OCI-M2 (cell line): ENCODE data around the gene FARP2.

Experiments used
- DNase-seq: peaks from one replicate; lab custom pipeline; 2025; ENCODE audit not compliant: unreplicated experiment; lab: John Stamatoyannopoulos, UW

The FARP2 gene

DNA sequence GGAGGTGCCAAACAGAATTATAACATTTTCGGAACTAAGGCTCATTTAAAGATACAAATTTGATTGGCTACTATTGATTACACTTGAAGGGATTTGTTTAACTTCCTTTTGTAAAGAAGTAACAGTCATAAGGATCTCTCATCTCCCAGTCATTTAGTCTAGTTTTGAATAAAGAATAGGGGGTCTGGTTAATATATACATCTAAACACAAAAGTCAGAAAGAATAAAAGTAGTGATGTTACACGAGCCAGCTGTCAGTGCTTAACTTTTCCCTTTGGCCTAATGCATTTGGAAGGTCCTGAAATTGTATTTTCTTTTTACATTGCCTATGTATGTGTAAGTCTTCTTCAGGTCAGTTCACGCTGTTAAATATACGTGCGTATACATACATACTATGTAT is 32.3 kb upstream of the FARP2 start:
- DNase-seq = no peak

DNA sequence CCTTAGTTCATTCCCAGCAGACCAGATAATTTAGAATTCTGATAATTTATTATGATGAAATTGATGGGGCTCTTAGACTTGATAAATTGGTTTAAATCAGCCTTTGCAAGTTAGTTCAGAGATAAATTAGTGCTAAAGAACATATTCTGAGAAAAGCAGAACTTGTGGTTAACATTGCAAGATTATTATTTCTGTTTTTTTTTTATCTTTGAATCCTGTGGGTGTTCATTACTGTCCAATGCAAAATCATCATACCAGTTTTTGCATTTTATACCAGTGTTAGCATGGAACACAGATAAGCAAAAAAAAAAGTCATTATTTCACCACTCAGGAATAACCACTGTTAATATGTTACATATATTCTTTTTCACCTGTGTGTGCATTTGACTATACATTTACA is 31.3 kb upstream of the FARP2 start:
- no peak for DNase-seq

DNA sequence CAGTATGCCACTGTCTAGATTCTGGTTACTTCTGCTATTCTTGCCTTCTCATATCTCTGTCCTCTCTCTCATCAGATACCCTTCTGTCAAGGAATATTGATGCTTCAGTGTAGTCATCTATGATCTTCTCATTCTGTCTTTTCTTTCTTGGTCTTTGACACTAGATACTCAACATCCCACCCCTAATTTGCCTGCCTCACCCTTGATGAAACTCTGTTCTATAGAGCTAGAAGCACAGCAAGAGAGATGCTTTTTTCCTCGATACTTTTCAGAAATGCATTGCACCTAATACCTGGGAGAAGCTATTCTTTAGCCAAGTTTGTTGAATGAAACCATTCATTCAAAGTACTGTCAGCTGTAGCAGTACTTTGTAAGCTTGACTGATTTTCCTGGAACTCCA is 30.8 kb upstream of the FARP2 start:
- DNase-seq = no peak

DNA sequence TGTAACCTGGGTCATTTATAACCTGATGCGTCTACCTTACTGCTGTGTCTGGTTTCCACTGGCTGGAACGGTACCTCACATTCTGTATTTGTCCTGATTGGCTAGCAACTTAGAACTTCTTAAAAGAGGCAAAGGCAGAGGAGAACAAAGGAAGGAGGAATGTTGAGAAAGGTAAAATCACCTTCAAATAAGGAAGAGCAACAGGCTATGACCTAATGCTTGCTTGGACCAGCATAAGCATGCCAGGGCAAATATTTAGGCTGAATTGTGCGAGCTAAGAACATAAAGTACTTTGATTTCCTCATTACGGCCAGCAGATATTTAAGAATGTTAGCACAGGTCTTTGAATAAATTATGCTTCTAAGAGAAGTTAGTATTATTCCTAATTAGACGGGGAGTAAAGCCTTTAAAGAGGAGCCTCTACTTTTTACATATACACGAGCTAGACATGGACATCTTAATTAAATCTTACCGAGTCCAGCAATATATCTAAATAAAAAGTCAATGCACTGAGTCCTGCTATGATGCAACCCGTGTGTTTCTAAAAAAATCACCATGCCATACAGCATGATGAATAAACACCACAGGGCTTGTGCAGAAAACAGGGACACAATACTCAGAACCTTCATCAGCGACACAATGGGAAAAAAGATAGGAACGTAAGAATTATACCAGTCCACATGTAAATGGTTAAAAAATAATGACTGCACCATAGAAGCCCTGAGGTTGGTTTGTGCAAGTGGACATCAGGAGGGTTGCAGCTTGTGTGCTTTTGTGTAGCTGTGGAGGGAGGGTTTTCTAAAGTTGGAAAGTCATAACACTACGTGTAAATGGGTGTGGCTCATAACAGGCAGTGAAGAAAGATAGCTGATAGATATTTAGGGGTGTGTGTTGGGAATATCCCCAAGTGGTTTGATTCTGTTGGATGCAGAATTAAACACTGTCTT is 26.1 kb upstream of the FARP2 start:
- DNase-seq = no peak

DNA sequence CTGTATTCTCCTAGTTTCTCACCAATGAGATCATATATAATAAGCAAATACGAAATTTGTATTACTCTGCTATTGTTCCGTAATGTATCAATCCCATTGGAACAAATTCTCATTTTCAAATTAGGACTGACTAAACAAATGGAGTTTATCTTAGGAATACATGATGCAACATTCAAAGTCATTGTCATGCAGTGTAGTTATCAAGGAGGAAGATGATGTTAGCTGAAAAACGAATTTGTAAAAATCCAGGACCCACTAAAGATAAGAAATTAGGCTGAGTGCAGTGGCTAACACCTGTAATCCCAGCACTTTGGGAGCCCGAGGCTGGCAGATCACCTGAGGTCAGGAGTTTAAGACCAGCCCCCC is 25.5 kb upstream of the FARP2 start:
- DNase-seq = no peak

DNA sequence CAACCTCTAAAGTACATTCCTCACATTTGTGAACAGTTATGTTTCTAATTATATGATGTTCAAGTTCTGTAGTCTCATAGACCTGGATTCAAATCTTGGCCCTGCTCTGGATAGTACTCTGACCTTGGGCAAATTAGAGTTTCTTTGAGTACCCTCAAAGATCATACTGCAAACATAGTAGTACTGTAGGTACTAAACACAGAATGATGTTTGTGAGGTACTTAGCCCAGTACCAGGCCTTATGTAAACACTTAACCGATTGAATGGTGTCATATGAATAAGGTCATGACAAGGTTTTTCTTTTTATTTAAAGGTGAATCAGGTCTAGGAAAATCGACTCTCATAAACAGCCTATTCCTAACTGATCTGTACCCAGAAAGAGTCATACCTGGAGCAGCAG is 21.3 kb upstream of the FARP2 start:
- DNase-seq = no peak

DNA sequence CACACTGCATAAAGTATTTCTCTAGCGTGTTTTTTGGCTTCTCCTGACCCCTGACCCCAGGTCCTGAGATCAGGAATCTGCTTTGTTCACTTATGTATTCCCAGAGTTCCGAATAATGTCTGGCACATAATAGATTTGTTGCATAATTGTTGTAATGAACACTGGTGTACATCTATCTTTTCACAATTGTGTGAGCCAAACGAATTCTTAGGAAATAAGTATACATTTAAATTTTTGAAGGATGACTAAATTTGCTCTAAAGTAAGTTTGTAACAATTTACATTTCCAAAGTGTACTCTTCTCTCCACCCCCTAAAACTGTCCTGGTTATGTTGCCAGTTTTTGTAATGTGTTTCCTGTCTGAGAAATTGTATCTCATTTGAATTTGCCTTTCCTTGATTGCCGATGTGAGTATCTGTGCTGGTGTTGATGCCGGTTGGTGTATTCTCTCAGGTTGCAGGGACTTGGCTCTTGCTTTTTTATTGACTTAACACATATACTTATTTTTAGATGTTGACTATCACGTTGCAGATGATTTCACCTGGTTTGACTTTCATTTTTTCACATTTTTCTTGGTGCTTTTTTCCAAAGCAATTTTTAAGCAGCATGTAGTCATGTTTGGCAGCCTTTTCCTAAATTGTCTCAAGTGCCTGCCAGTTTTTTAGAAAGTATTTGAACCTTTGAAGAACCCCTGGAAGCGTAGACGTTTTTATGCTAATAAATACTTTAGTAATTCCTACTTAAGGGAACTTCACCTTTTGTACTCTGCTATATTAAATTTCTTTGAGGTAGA is 16.1 kb upstream of the FARP2 start:
- no peak for DNase-seq

DNA sequence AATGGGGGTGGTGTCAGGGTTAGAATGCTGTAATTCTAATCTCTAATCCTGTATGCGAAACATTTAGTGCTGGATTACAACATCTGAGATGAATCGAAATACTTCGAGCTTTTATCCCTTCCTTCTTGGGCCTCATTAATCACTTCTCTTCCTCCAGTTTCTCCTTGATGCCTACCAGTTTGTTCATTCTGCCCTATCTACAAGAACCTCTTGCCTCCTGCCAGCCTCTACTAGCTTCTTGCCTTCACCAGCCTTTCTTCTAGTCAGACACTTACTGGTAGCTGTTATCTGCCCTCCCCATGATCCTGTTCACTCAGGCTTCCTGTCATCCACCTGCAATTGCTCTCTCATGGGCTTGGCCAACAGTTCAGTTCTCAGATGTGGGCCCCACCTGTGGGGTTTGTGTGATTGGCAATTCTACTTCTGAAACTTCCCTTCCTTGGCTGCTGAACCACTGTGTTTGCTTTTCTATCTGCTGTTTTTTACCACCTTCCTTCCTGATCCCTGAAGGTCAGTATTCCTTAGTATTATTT is 15.4 kb upstream of the FARP2 start:
- DNase-seq = no peak

DNA sequence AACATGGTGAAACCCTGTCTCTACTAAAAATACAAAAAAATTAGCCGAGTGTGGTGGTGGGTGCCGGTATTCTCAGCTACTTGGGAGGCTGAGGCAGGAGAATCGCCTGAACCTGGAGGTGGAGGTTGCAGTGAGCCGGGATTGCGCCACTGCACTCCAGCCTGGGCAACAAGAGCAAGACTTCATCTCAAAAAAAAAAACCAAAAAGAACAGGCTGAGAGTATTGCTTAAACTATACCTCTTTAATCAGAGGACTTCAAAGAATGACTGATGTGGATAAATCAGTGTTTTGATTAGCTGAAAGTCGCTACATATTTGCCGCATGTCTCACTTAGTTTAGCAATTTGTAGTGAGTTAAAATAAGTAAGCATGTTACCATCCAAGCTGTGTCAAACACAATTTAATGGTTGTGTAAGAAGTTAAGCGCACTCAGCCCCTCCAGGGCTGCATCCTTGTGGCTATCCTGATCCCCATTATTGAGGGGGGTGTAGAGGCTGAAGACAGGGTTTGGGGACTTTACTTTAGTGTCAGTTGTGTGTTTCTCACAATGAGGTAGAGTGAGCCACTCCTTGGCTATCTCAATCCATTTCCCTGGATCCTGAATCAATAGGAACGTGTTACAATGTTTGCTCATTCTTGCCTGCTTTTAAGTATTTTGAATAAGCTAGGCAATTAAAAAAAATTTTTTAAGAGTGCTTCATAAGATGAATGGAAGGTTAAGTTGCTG is 11.0 kb upstream of the FARP2 start:
- no peak for DNase-seq

DNA sequence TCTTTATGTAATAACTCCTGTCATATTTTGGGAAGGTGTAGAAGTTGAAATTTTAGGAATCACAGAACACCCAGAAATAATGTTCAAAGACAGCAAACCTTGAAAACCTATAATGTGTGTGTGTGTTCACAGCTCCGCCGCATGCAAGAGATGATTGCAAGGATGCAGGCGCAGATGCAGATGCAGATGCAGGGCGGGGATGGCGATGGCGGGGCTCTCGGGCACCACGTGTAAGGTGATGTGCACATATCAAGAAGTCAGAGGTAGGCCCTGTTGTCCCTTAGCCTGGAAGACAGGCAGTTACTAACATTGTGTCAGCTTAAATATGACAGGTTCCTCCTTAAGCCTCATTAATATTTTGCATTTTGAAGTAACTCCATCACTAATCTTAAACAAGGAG is 6.1 kb upstream of the FARP2 start:
- no peak for DNase-seq

DNA sequence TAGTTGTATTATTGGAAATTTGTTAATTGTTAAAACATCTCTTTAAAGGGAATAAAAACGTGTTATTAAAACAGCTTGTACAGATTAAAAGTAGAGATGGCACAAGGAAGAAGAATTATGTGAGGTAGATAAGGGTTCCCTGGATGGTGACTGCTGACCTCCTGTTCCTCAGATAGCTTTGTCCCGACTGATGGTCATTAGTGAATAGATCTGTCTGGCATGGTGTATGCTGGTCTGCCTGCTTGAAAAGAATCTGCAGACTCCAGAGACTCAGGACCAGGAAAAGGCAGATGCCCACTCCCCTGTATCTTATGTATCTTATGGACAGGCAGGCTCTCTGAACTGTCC is 5.6 kb upstream of the FARP2 start:
- DNase-seq = no peak

DNA sequence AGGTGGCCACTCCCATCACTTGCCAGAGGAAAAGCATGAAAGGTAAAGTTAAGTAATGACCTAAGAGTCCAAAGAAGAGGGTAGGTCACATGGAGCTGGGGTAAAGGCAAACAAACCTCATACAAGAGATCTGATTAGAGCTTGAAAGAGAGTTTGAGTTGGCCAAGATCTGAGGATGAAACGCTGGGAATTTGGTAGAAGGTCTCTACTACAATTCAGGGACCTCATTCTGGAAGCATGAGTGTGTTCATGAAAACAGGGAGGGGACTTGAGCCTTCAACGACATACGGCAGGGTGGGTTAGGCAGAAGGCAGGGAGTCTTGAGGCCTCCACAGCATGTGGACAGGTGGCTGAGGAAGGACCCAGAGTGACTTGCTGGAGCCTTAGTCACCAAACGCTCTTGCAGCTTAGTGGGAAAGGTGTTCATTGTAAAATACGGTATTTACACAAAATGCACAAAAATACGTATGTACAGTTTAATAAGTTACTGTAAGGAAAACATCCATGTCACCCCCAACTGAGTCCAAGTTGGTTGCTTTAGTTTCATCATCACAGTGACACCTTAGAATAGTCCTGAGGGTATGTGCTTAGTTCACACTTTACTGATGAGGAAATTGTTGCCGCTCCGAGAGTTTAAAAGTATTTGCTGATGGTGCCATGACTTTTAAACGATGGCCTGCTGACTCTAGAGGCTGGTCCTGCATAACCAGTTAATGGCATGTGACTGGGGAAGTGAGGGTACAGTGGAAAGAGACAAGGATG is 5.0 kb upstream of the FARP2 start:
- DNase-seq = no peak

DNA sequence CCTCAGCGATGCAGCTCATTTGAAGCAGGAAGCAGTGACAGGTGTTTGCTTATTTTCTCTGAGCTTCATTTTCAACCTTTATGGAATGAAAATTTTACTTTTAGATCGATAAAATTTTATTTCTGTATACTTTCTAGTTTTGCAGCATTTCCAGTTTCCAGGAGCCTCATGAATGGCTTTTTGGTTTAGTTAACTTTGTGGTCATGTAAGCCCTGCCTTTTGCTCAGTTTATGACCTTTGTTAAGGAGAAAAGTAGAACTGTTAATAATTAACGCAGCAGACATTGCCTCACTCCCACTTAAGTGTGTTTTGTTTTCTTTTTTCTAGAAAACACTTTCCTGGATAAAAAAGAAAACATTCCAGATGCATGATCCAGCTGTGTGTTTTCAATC is 4.4 kb upstream of the FARP2 start:
- no peak for DNase-seq

DNA sequence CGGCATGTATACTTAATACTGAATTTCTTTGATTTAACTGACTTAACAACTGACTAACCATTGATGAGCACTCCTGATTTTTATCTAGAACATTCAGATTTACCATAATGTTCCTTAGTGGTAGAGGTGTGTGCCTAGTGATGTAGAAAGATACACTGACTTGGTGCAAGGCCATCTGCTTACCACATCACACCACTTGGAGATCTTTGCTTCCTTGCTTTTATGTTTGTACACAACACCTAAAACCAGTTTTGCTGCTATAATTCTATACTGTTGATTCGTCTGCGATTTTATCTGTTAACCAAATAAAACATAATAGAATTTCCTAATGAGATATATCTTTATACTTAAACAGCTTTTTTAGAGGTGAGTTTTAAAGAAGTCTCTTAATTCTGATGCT is 3.9 kb upstream of the FARP2 start:
- DNase-seq = no peak

DNA sequence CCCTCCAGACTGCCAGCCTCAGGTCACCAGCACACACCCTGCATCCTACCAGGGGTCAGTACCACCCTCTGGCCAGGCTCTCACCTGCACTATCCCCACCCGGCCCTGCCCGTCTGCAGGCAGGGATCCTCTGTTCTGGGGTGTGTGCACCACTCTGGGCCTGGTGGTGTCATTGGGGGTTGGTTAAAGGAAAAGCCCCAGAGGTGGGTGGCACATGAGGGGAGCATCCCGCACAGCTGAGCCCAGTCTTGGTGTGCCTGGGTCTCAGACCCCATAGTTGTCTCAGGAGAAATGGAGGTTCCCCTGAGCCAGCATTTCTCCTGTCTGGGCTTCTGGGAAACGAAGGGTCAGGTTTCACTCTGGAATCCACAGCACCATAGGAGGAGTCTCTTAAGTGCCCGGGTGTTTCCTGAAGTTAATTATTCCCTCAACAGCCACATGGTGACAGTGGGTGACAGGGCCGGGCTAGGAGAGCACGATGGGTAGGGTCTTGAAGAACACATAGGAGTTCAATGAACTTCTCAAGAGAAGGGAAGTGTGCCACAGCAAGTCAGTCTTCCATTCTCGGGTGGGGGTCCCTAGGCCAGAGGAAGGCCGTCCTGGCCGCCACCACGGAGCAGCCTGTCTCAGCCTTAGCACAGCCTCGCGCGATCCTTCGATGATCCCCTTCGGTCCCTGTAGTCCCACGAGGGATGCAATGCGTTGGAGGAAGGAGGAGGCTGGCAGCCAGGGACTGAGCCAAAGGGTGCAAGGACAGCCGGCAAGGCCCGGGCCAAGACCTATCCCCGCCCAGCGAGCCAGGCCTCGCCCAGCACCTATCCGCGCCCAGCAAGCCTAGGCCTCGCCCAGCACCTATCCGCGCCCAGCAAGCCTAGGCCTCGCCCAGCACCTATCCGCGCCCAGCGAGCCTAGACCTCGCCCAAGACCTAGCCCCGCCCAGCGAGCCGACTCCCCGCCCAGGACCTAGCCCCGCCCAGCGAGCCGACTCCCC is 1.1 kb upstream of the FARP2 start:
- DNase-seq = no peak

DNA sequence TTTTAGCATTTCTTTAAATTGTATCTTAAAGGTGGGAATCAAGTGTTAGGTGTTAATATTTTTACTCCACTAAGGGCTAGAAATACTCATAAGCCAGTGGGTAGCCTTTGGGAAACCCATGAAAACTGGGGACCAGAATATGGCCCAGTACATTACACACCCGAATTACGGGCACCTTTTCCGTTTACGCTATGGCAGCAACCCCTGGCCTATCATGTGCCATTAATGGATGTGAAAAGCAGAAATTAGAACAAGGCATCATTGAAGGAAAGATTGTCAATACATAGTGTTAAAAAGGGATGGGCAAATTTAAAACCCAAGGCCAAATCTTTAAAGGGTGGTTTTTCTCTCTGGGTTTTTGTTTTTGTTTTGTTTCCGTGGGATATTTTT is 781 bp downstream of the FARP2 start:
- DNase-seq = no peak

DNA sequence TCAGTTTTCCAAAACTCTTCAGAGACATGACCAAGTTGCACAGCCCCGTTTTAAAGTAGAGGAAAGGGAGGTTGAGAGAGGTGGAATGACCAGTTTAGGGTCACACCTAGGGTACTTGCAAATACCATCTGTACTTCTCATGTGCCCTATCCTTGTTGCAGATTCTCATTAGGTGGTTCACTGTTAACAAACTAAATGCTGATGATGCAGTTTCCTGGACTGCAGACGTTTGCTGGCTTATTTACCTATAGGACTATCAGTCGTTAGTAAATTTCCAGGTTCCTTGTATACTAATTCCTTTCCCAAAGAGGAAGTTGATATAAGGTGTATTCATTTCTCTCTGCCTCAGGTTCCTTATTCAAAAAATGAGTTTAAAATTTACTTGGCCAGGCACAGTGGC is 1.4 kb downstream of the FARP2 start:
- DNase-seq = no peak

DNA sequence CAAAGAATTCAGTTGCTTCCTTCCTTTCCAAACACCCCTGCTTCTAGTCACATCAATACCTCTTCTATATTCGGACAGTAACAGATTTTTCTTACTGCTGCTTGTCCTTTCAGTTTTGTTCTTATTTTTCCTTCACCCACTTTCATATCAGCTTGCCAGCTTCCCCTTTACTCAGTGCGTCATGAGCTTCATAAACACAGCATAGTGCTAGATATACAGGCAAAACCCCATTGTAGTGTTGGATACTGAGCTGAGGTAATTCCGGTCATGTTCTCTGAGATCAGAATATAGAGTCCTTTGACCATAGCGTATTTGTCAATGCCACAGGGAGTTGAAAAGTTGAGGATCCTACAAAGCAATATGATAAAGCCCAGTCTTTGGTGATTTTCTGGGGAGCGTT is 2.4 kb downstream of the FARP2 start:
- DNase-seq = no peak

DNA sequence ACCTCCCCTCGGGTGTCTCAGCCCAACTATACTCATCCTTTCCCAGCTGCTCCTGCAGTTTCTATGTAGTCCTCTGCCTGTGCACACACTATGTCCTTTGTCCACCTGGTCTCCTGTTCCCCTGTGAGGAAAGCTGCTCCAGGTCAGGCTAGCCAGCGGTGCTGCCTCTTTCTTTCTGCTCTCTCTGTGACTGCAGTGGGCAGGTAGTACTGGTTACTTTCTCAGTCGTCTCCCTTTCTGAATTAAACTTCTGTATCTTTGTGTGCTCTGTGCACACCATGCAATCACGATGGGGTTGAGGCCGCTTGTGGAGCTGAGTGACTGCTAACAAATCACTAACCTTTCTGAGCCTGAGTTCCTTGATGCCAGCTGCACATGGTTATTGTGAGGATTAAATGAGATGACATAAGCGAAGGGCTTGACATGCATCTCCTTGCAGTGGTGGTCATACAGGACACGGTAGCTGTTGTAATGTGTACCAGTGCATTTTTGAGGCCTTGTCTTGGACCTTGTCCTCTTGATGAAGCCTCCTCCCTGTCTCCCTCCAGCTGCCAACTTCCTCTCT is 3.5 kb downstream of the FARP2 start:
- DNase-seq = no peak
